ENCODE results near the gene PDGFD. TPM values are rescaled to one million over a fixed set of nuclear protein-coding genes. Genes with fewer than 3 reads are reported as not detected.
A peak's percentile ranks its signal among the peaks of the same experiment; 100 is the strongest.

The PDGFD gene
- total RNA-seq, 1 donor from 2014 or later: 19.6 TPM

GRCh38 chr11:104033134-104033533 lies 130.8 kb downstream of the PDGFD start:
- intact Hi-C loops (cut with DNase I): no loop called here
- DNase-seq (ENCODE audit: low spot score) (no peak), ATAC-seq (no peak)

GRCh38 chr11:104028476-104029263 lies 135.3 kb downstream of the PDGFD start:
- ATAC-seq: no peak
- intact Hi-C loops (cut with DNase I): no loop called here
- DNase-seq (ENCODE audit: low spot score): no peak

- intact Hi-C loops (cut with DNase I): no loop called here
- ATAC-seq: no peak
Measured at GRCh38 chr11:104024572-104024971, 139.4 kb downstream of the PDGFD start.

GRCh38 chr11:104015649-104016415 lies 148.1 kb downstream of the PDGFD start:
- intact Hi-C loops (cut with DNase I): no loop called here
- DNase-seq (ENCODE audit: low spot score): no peak
- no peak for ATAC-seq

More at GRCh38 chr11:104024572-104024971, 139.4 kb downstream of the PDGFD start:
- no peak for DNase-seq (ENCODE audit: low spot score)

GRCh38 chr11:104011044-104011443 lies 152.9 kb downstream of the PDGFD start:
- DNase-seq (ENCODE audit: low spot score): no peak
- intact Hi-C loops (cut with DNase I): no loop called here
- no peak for ATAC-seq

GRCh38 chr11:104009744-104010143 lies 154.2 kb downstream of the PDGFD start:
- DNase-seq (ENCODE audit: low spot score): no peak
- intact Hi-C loops (cut with DNase I): no loop called here
- peak; percentile 62 for ATAC-seq

GRCh38 chr11:104005234-104005855 lies 158.6 kb downstream of the PDGFD start:
- ATAC-seq (no peak), DNase-seq (ENCODE audit: low spot score) (no peak)
- intact Hi-C loops (cut with DNase I): no loop called here

GRCh38 chr11:104003491-104003890 lies 160.5 kb downstream of the PDGFD start:
- ATAC-seq (no peak), DNase-seq (ENCODE audit: low spot score) (no peak)
- intact Hi-C loops (cut with DNase I): no loop called here

GRCh38 chr11:104001561-104002056 lies 162.3 kb downstream of the PDGFD start:
- ATAC-seq (peak; percentile 48), DNase-seq (ENCODE audit: low spot score) (no peak)
- intact Hi-C loops (cut with DNase I): no loop called here

- intact Hi-C loops (cut with DNase I): no loop called here
- DNase-seq (ENCODE audit: low spot score) (no peak), ATAC-seq (peak; percentile 65)
Measured at GRCh38 chr11:104000798-104001197, 163.1 kb downstream of the PDGFD start.

GRCh38 chr11:103998826-103999508 lies 165.0 kb downstream of the PDGFD start:
- no peak for DNase-seq (ENCODE audit: low spot score)
- no peak for ATAC-seq
- intact Hi-C loops (cut with DNase I): no loop called here

GRCh38 chr11:103997082-103997481 lies 166.9 kb downstream of the PDGFD start:
- ATAC-seq: no peak
- intact Hi-C loops (cut with DNase I): no loop called here
- DNase-seq (ENCODE audit: low spot score): no peak

GRCh38 chr11:103995896-103996295 lies 168.1 kb downstream of the PDGFD start:
- ATAC-seq: no peak
- intact Hi-C loops (cut with DNase I): no loop called here

GRCh38 chr11:103994518-103994917 lies 169.4 kb downstream of the PDGFD start:
- intact Hi-C loops (cut with DNase I): no loop called here
- ATAC-seq (no peak), DNase-seq (ENCODE audit: low spot score) (no peak)

More at GRCh38 chr11:103995896-103996295, 168.1 kb downstream of the PDGFD start:
- DNase-seq (ENCODE audit: low spot score): no peak

GRCh38 chr11:103994094-103994493 lies 169.9 kb downstream of the PDGFD start:
- intact Hi-C loops (cut with DNase I): no loop called here
- ATAC-seq (peak; percentile 28), DNase-seq (ENCODE audit: low spot score) (no peak)

GRCh38 chr11:103993507-103993906 lies 170.4 kb downstream of the PDGFD start:
- ATAC-seq: no peak
- intact Hi-C loops (cut with DNase I): no loop called here
- no peak for DNase-seq (ENCODE audit: low spot score)

- intact Hi-C loops (cut with DNase I): no loop called here
- DNase-seq (ENCODE audit: low spot score) (no peak), ATAC-seq (no peak)
Measured at GRCh38 chr11:103988595-103988969, 175.4 kb downstream of the PDGFD start.

- ATAC-seq: no peak
- intact Hi-C loops (cut with DNase I): no loop called here
- no peak for DNase-seq (ENCODE audit: low spot score)
Measured at GRCh38 chr11:103987629-103988594, 176.0 kb downstream of the PDGFD start.

Measured in sciatic nerve (tissue), 2 donors.